Measurements from ENCODE around the gene SRA1. TPM values are rescaled to one million over a fixed set of nuclear protein-coding genes. Genes with fewer than 3 reads are reported as not detected.
A peak's percentile ranks its signal among the peaks of the same experiment; 100 is the strongest.

The SRA1 gene
- total RNA-seq, 4 donors from 2014 or later, result 17.5 to 29.4 (median 23.2) TPM

GRCh38 chr5:140555747-140556312 lies 1.4 kb downstream of the SRA1 start:
- Histone ChIP-seq H3K9me3 (no peaks in the 10 kb centered on the region), H3K27me3 (no peaks in the 10 kb centered on the region), H3K27ac (peak overlapping the region in 2 of 4 donors; percentile 89 to 91), H3K36me3 (peaks cover 0 to 24% of the 10 kb centered on the region in 2 donors), H3K4me1 (peaks cover 8 to 38% (median 11%) of the 10 kb centered on the region in 3 donors), H3K4me3 (peak overlapping the region in 1 of 2 donors; percentile 79)
- no peak for ATAC-seq
- no peak for TF ChIP-seq CTCF (IDR thresholded peaks at IDR 0.05)
- no peak for TF ChIP-seq EP300 (IDR thresholded peaks at IDR 0.05)
- TF ChIP-seq POLR2AphosphoS5 (IDR thresholded peaks at IDR 0.05), result no peak
- no peak for TF ChIP-seq POLR2A (IDR thresholded peaks at IDR 0.05)
- 78% methylated on average over 1 of the region's 1 CpG; no CpG with 5 or more reads in 1 of the 2 donors for WGBS, 2 donors (ENCODE audit: low coverage in 1 of 2)

- ATAC-seq, result no peak
- Histone ChIP-seq H3K27me3 (no peaks in the 10 kb centered on the region), H3K27ac (no peak overlapping the region), H3K4me1 (peaks cover 8 to 52% (median 18%) of the 10 kb centered on the region in 3 donors), H3K4me3 (no peak overlapping the region), H3K36me3 (peaks cover 0 to 28% of the 10 kb centered on the region in 2 donors), H3K9me3 (no peaks in the 10 kb centered on the region)
- TF ChIP-seq EP300 (IDR thresholded peaks at IDR 0.05) (no peak), POLR2A (IDR thresholded peaks at IDR 0.05) (no peak), CTCF (IDR thresholded peaks at IDR 0.05) (no peak), POLR2AphosphoS5 (IDR thresholded peaks at IDR 0.05) (no peak)
- WGBS, 2 donors (ENCODE audit: low coverage in 1 of 2), result 45 to 58% methylated on average over 2 of the region's 2 CpGs
These were observed 2.8 kb downstream of the SRA1 start for GRCh38 chr5:140554454-140554853.

GRCh38 chr5:140553657-140554056 lies 3.6 kb downstream of the SRA1 start:
- TF ChIP-seq POLR2AphosphoS5 (IDR thresholded peaks at IDR 0.05), result no peak
- no peak for TF ChIP-seq POLR2A (IDR thresholded peaks at IDR 0.05)
- TF ChIP-seq CTCF (IDR thresholded peaks at IDR 0.05), result no peak
- TF ChIP-seq EP300 (IDR thresholded peaks at IDR 0.05), result no peak
- Histone ChIP-seq H3K4me1 (peaks cover 15 to 60% (median 25%) of the 10 kb centered on the region in 3 donors), H3K27ac (no peak overlapping the region), H3K4me3 (no peak overlapping the region), H3K27me3 (no peaks in the 10 kb centered on the region), H3K36me3 (peaks cover 0 to 30% of the 10 kb centered on the region in 2 donors), H3K9me3 (no peaks in the 10 kb centered on the region)
- ATAC-seq, result no peak
- WGBS, 2 donors (ENCODE audit: low coverage in 1 of 2), result 69 to 75% methylated on average over 2 of the region's 2 CpGs

- TF ChIP-seq POLR2AphosphoS5 (IDR thresholded peaks at IDR 0.05), result no peak
- TF ChIP-seq EP300 (IDR thresholded peaks at IDR 0.05), result no peak
- TF ChIP-seq CTCF (IDR thresholded peaks at IDR 0.05), result no peak
- no peak for TF ChIP-seq POLR2A (IDR thresholded peaks at IDR 0.05)
- peaks cover 0 to 30% of the 10 kb centered on the region in 2 donors for H3K36me3 ChIP-seq
- no peak overlapping the region for H3K4me3 ChIP-seq
- no peak for ATAC-seq
- peaks cover 17 to 67% (median 38%) of the 10 kb centered on the region in 3 donors for H3K4me1 ChIP-seq
- no CpG with 5 or more reads among the region's 4 CpGs for WGBS, 2 donors (ENCODE audit: low coverage in 1 of 2)
- no peaks in the 10 kb centered on the region for H3K9me3 ChIP-seq
- no peaks in the 10 kb centered on the region for H3K27me3 ChIP-seq
- peak overlapping the region in 2 of 4 donors; percentile 4 to 94 for H3K27ac ChIP-seq
These were observed 5.4 kb downstream of the SRA1 start for GRCh38 chr5:140551872-140552271.
